HEK293 (cell line): Measurements from ENCODE around the gene STX18.
A peak's percentile ranks its signal among the peaks of the same experiment; 100 is the strongest.

ENCODE experiments used
- CTCF ChIA-PET: fragments of 350-600 bp; formaldehyde crosslinking; extraction: SDS; loops from one replicate; lab custom pipeline; 2021; ENCODE audit warnings: antibody characterized with exemption; lab: Yijun Ruan, JAX
- POLR2A ChIA-PET: fragments of 300-600 bp; formaldehyde crosslinking; extraction: SDS; loops from one replicate; lab custom pipeline; 2020; ENCODE audit warnings: antibody characterized with exemption, inconsistent platforms; lab: Yijun Ruan, JAX
- H3K27ac ChIP-seq: fragments of 200-500 bp; sonication (Bioruptor generic); 2 replicates; pipeline ENCODE4 v1.5.1; 2014; ENCODE audit warnings: low read depth, low read length, control low read depth, inconsistent platforms; ENCODE audit errors: extremely low read depth
- H3K36me3 ChIP-seq, 2 experiments: fragments of 200-500 bp in 1 of 2; sonication (Bioruptor generic) in 1 of 2; 1 replicate in 1 of 2; 2 replicates in 1 of 2; pipeline ENCODE4 v1.5.1; 2014 to 2017; ENCODE audit warnings: inconsistent platforms in 2 of 2, low read length in 2 of 2; ENCODE audit not compliant: control insufficient read depth in 2 of 2, insufficient read depth in 1 of 2
- H3K4me1 ChIP-seq: fragments of 200-500 bp; sonication (Bioruptor generic); 2 replicates; pipeline ENCODE4 v1.5.1; 2014; ENCODE audit warnings: mild to moderate bottlenecking, low read length, inconsistent platforms; ENCODE audit not compliant: control insufficient read depth, insufficient read depth
- H3K4me3 ChIP-seq: 2 replicates; pipeline ENCODE4 v1.5.1; 2011; ENCODE audit warnings: low read depth, mild to moderate bottlenecking, control low read depth, low read length, moderate library complexity
- H3K9me3 ChIP-seq: fragments of 200-500 bp; sonication (Bioruptor generic); 2 replicates; pipeline ENCODE4 v1.5.1; 2014; ENCODE audit warnings: low read depth, low read length, inconsistent platforms; ENCODE audit not compliant: control insufficient read depth, insufficient read depth
- AEBP2 ChIP-seq: fragments of 450-650 bp; formaldehyde crosslinking; IDR thresholded peaks from 2 replicates; pipeline ENCODE4 v1.5.1; 2016; ENCODE audit warnings: missing biosample characterization, missing genetic modification characterization, borderline replicate concordance
- ATF2 ChIP-seq: fragments of 450-650 bp; formaldehyde crosslinking; IDR thresholded peaks from 2 replicates; pipeline ENCODE4 v1.5.1; 2016; ENCODE audit warnings: missing biosample characterization, missing genetic modification characterization, low read depth
- GLIS1 ChIP-seq: fragments of 450-650 bp; formaldehyde crosslinking; IDR thresholded peaks from 2 replicates; pipeline ENCODE4 v1.5.1; 2016; ENCODE audit warnings: missing biosample characterization, missing genetic modification characterization
- GLIS2 ChIP-seq: fragments of 450-650 bp; formaldehyde crosslinking; IDR thresholded peaks from 2 replicates; pipeline ENCODE4 v1.5.1; 2016; ENCODE audit warnings: missing biosample characterization, missing genetic modification characterization
- KLF1 ChIP-seq: fragments of 450-650 bp; formaldehyde crosslinking; IDR thresholded peaks from 2 replicates; pipeline ENCODE4 v1.5.1; 2016; ENCODE audit warnings: missing biosample characterization, missing genetic modification characterization
- KLF8 ChIP-seq: fragments of 450-650 bp; formaldehyde crosslinking; IDR thresholded peaks from 2 replicates; pipeline ENCODE4 v1.5.1; 2016; ENCODE audit warnings: missing biosample characterization, missing genetic modification characterization
- PRDM6 ChIP-seq: fragments of 450-650 bp; formaldehyde crosslinking; IDR thresholded peaks from 2 replicates; pipeline ENCODE4 v1.5.1; 2017; ENCODE audit warnings: missing biosample characterization, missing genetic modification characterization
- TCF7L2 ChIP-seq: IDR thresholded peaks from 2 replicates; pipeline ENCODE4 v1.6.1; 2011; ENCODE audit warnings: low read depth, mild to moderate bottlenecking, inconsistent platforms, low read length, moderate library complexity, borderline replicate concordance
- ZFP3 ChIP-seq: fragments of 450-650 bp; formaldehyde crosslinking; IDR thresholded peaks from 2 replicates; pipeline ENCODE4 v1.5.1; 2016; ENCODE audit warnings: low read depth, missing biosample characterization, missing genetic modification characterization
- ZNF140 ChIP-seq: fragments of 450-650 bp; formaldehyde crosslinking; IDR thresholded peaks from 2 replicates; pipeline ENCODE4 v1.5.1; 2016; ENCODE audit warnings: missing biosample characterization, missing genetic modification characterization
- ZNF148 ChIP-seq: fragments of 450-650 bp; formaldehyde crosslinking; IDR thresholded peaks from 2 replicates; pipeline ENCODE4 v1.5.0; 2017; ENCODE audit warnings: missing biosample characterization, missing genetic modification characterization, borderline replicate concordance
- ZNF184 ChIP-seq: fragments of 450-650 bp; IDR thresholded peaks from 2 replicates; pipeline ENCODE4 v1.5.1; 2018; ENCODE audit warnings: missing biosample characterization, mild to moderate bottlenecking, missing genetic modification characterization
- ZNF239 ChIP-seq: fragments of 450-650 bp; formaldehyde crosslinking; IDR thresholded peaks from 2 replicates; pipeline ENCODE4 v1.5.1; 2016; ENCODE audit warnings: missing biosample characterization, missing genetic modification characterization
- ZNF449 ChIP-seq: fragments of 450-650 bp; formaldehyde crosslinking; IDR thresholded peaks from 2 replicates; pipeline ENCODE4 v1.5.1; 2017; ENCODE audit warnings: missing biosample characterization, mild to moderate bottlenecking, missing genetic modification characterization, moderate library complexity
- ZNF692 ChIP-seq: fragments of 450-650 bp; formaldehyde crosslinking; IDR thresholded peaks from 2 replicates; pipeline ENCODE4 v1.5.1; 2016; ENCODE audit warnings: missing biosample characterization, missing genetic modification characterization
- ZNF792 ChIP-seq: fragments of 450-650 bp; formaldehyde crosslinking; IDR thresholded peaks from 2 replicates; pipeline ENCODE4 v1.5.1; 2016; ENCODE audit warnings: missing biosample characterization, missing genetic modification characterization
- ZSCAN5A ChIP-seq: fragments of 450-650 bp; formaldehyde crosslinking; IDR thresholded peaks from 2 replicates; pipeline ENCODE4 v1.5.1; 2016; ENCODE audit warnings: missing biosample characterization, missing genetic modification characterization

STX18 gene

GRCh38 chr4:4425119-4425690, 116.6 kb downstream of the STX18 start:
- Histone ChIP-seq H3K36me3 (peaks cover 0 to 43% of the 10 kb centered on the region in 2 experiments; a peak in 1 of 3 replicates), H3K4me1 (no peaks in the 10 kb centered on the region), H3K27ac (no peak overlapping the region), H3K9me3 (no peaks in the 10 kb centered on the region), H3K4me3 (no peak overlapping the region)
- TF ChIP-seq ZNF239 (tag by site-specific recombination) (no peak), ATF2 (tag by site-specific recombination) (0 out of 2 replicates have a peak, but pooled peaks have one; percentile 13)
- POLR2A ChIA-PET = no interaction called here
- CTCF ChIA-PET = interaction anchor here (1.0 kb wide), 1 partner anchor 41 kb away, joined by 3 read pairs; no protein-coding TSS in a partner anchor

GRCh38 chr4:4424499-4425115, 117.2 kb downstream of the STX18 start:
- no peak overlapping the region for H3K4me3 ChIP-seq
- ChIA-PET CTCF (no interaction called here), POLR2A (no interaction called here)
- no peaks in the 10 kb centered on the region for H3K9me3 ChIP-seq
- peaks cover 0 to 49% of the 10 kb centered on the region in 2 experiments; a peak in 1 of 3 replicates for H3K36me3 ChIP-seq
- H3K4me1 ChIP-seq = no peaks in the 10 kb centered on the region
- no peak for TF ChIP-seq AEBP2 (tag by site-specific recombination)
- TF ChIP-seq ZNF140 (tag by site-specific recombination) = no peak
- no peak for TF ChIP-seq KLF8 (tag by site-specific recombination)
- no peak for TF ChIP-seq ZFP3 (tag by site-specific recombination)
- no peak for TF ChIP-seq ZNF692
- no peak for TF ChIP-seq ZSCAN5A (tag by site-specific recombination)
- TF ChIP-seq KLF1 (tag by site-specific recombination) = no peak
- no peak for TF ChIP-seq TCF7L2
- TF ChIP-seq PRDM6 (tag by site-specific recombination) = no peak
- TF ChIP-seq GLIS2 (tag by site-specific recombination) = no peak
- no peak for TF ChIP-seq ZNF792 (tag by site-specific recombination)
- TF ChIP-seq ZNF148 (tag by site-specific recombination) = no peak
- TF ChIP-seq ZNF184 (tag by site-specific recombination) = no peak
- TF ChIP-seq ZNF449 (tag by site-specific recombination) = no peak
- TF ChIP-seq GLIS1 = no peak; the same call in 1 of the 2 replicates
- no peak overlapping the region for H3K27ac ChIP-seq
